Subcutaneous abdominal adipose tissue (tissue), 5 donors: ENCODE results near the gene CHAMP1.
"Not testable (repeated sequence)": the region's sequence is repeated elsewhere in the genome, so short reads cannot be mapped to it uniquely, and the experiment has no call there.

Experiments used
- H3K27ac ChIP-seq: one replicate; pipeline ENCODE4 v1.7.0; 2013; ENCODE audit warnings: low read depth, mild to moderate bottlenecking, inconsistent platforms, low read length, moderate library complexity
- H3K27me3 ChIP-seq, 5 donors: one replicate each; pipeline ENCODE4 v1.7.0; 2013; ENCODE audit warnings: low read length in 5 of 5, inconsistent platforms in 1 of 5; ENCODE audit not compliant: control insufficient read depth in 5 of 5, insufficient read depth in 4 of 5
- H3K36me3 ChIP-seq, 5 donors: one replicate each; pipeline ENCODE4 v1.7.0; 2013; ENCODE audit warnings: low read length in 5 of 5; ENCODE audit not compliant: control insufficient read depth in 5 of 5, insufficient read depth in 5 of 5
- H3K4me1 ChIP-seq, 5 donors: one replicate each; pipeline ENCODE4 v1.7.0; 2013; ENCODE audit warnings: low read length in 5 of 5, mild to moderate bottlenecking in 3 of 5, moderate library complexity in 1 of 5; ENCODE audit not compliant: control insufficient read depth in 5 of 5, insufficient read depth in 5 of 5
- H3K4me3 ChIP-seq, 5 donors: one replicate each; pipeline ENCODE4 v1.7.0; 2013; ENCODE audit warnings: low read length in 5 of 5, low read depth in 1 of 5
- H3K9ac ChIP-seq, 5 donors: one replicate each; pipeline ENCODE4 v1.7.0; 2013; ENCODE audit warnings: low read length in 5 of 5, mild to moderate bottlenecking in 4 of 5, moderate library complexity in 3 of 5
- H3K9me3 ChIP-seq, 5 donors: one replicate each; pipeline ENCODE4 v1.7.0; 2013; ENCODE audit warnings: low read length in 5 of 5; ENCODE audit not compliant: control insufficient read depth in 5 of 5
- donor health status: healthy.
- donor health status: healthy.
- donor health status: healthy.
- donor health status: healthy.
- donor health status: healthy.

Gene CHAMP1

DNA sequence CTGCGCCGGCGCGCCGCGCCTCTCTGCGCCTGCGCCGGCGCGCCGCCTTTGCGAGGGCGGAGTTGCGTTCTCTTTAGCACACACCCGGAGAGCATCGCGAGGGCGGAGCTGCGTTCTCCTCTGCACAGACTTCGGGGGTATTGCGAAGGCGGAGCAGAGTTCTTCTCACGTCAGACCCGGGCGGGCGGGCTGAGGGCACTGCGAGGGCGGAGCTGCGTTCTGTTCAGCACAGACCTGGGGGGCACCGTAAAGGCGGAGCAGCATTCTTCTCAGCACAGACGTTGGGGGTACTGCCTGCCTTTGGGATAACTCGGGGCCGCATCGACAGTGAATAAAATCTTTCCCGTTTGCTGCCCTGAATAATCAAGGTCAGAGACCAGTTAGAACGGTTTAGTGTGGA, 39.1 kb downstream of the CHAMP1 start:
- not testable (repeated sequence) for H3K36me3 ChIP-seq, H3K4me3 ChIP-seq, H3K9me3 ChIP-seq, H3K9ac ChIP-seq, H3K27me3 ChIP-seq, H3K4me1 ChIP-seq, H3K27ac ChIP-seq
